NCI-H1417 treated with DMSO at 0.1 percent for 48 hours (cell line): ENCODE data around the gene ROS1.

ENCODE experiments used
- DNase-seq: peaks from one replicate; lab custom pipeline; 2025; lab: John Stamatoyannopoulos, UW

Gene ROS1

GRCh38 chr6:117309069-117309468, 116.7 kb downstream of the ROS1 start:
- DNase-seq = no peak

DNA sequence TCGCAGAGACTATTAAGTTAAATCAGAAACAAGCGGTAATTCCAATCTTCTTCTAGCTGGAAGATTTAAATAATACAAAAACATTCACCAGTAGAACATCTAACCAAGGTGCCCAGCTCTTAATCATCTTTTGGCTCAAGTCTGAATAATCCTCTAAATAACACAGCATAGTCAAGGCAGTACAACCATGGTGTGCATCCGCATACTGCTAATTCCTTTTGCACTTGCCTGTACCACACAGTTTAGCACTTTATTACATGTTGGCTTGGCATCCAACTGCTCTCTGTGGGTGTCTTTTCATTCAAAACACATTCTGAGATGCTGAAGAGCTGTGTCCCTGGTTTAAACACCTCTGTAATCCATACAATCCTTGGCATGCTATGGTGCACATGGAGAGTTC, 118.1 kb downstream of the ROS1 start:
- no peak for DNase-seq

- DNase-seq = no peak
These were observed 119.4 kb downstream of the ROS1 start for GRCh38 chr6:117306227-117306790.

DNA sequence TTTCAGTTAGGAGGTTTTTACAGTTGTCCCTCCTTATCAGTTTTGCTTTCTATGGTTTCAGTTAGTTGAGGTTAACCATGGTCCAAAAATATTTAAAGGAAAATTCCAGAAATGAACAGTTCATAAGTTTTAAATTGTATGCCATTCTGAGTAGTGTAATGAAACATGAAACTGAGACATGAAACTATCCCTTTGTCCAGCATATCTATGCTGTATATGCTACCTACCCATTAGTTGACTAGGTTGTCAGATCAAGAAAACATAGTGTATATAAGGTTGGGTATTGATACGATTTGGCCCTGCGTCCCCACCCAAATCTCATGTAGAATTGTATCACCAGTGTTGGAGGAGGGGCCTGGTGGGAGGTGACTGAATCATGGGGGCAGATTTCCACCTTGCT, 121.3 kb downstream of the ROS1 start:
- DNase-seq = no peak

DNA sequence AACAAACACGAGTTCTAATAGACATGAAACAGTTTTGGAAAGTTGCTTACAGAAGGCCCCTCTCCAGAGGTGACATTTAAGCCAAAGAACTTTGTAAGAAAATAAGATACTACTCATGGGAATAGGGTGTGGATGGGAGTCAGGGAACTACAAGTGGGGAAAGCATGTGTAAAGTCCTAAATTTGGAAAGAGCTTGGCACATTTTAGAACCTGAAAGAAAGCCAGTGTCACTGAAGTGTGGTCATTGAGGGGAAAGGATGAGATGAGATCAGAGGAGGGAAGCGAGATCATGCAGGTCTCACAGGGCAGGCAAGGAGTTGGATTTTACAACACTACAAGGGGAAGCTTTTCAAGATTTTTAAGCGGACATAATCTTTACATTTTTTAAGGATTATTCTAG, 122.4 kb downstream of the ROS1 start:
- DNase-seq = no peak

DNA sequence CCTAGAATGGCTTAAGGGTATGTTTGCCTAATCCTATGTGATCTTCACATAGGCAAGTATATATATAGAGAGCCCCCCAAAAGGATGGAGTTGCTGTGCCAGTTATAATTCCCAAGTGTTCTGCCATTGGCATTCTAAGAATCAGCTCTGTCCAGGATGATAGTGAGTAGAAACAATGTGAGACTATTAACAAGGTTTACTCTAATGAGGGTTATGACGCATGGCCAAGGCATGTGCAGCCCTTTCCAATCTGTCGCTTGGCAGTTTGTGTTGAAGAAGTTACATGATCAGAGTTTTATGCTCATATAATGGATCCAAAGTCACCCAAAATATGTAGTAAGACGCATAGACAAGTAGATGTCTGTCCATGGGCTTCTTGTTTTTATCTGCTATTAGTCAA, 126.8 kb downstream of the ROS1 start:
- no peak for DNase-seq

- DNase-seq = no peak
These were observed 135.4 kb downstream of the ROS1 start for GRCh38 chr6:117290173-117290846.

DNA sequence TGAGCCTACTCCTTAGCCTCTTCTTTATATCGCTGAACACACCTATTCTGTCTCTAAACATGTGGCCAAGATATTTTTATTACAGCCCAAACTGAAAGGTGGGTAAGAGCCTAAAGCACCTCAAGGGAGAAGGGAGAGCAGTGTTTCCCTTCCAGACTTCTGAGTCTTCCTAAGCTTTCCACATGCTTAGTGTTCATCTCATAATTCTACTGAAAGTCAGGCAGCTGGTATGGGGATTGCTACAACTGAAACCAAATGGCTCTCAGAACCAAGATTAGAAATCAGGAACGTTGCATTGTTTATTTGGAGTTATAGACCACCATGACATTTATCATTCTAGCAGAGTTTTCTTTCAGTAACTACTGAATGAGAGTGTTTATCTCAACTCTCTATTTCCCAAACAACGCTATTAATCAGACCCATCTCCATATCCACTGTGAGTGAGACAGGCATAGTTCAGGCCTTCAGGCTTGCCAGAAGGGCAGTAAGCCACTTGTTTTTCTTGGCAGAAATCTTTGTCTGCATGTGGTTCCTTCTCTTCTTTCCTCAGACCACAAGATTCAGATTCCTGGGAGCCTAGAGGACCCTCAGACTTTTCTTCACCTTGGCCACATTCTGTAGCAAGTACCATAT, 137.5 kb downstream of the ROS1 start:
- no peak for DNase-seq

- no peak for DNase-seq
These were observed 144.8 kb downstream of the ROS1 start for GRCh38 chr6:117280922-117281321.

GRCh38 chr6:117276778-117277316, 148.9 kb downstream of the ROS1 start:
- DNase-seq = no peak

DNA sequence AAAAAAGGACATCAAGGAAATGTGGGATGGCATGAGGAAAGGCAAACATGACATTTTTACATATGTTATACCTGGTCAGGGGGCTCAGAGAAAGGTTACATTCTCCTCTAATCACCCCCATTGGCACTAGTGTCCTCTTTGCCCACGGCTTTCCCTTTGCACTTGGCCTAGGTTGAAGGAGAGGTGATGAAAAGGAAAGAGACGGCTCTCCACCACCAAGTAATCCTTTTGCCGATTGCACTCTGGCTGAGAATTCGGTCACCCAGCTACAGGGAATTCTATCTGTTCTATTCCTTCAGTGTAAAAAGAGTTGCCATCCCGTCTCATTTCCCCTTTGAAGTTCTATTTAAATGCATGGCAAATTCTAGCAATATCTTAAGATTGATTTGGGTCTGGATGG, 150.0 kb downstream of the ROS1 start:
- no peak for DNase-seq

- no peak for DNase-seq
These were observed 150.5 kb downstream of the ROS1 start for GRCh38 chr6:117275205-117275604.

GRCh38 chr6:117272891-117273290, 152.9 kb downstream of the ROS1 start:
- no peak for DNase-seq

- DNase-seq = no peak
These were observed 153.5 kb downstream of the ROS1 start for GRCh38 chr6:117272032-117272866.

GRCh38 chr6:117270843-117271507, 154.8 kb downstream of the ROS1 start:
- DNase-seq = no peak

- no peak for DNase-seq
These were observed 155.5 kb downstream of the ROS1 start for GRCh38 chr6:117270055-117270842.

GRCh38 chr6:117269638-117270054, 156.1 kb downstream of the ROS1 start:
- DNase-seq = no peak

DNA sequence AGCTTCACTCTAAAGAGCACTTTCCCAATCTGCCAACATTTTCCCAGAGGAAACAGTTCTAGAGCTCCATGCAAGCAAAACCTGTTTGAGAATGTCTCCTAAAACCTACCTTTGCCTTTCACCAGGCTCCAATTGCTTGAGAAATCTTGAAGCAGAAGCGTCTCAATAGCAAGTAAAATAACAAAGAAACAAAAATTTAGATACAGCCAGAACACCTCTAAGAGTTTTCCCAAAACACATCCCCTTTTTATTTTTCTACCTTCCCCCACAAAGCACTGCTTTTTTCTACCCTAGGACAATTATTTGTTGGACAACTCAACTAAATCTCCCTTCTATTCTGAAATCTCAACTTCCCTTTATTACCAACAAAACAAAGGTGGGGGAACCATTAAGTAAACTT, 156.8 kb downstream of the ROS1 start:
- no peak for DNase-seq

GRCh38 chr6:117267766-117268534, 157.8 kb downstream of the ROS1 start:
- no peak for DNase-seq

- no peak for DNase-seq
These were observed 158.7 kb downstream of the ROS1 start for GRCh38 chr6:117267054-117267347.
